Effector memory CD4-positive, alpha-beta T cell (primary cell): ENCODE data around the gene IFT57.

ENCODE experiments used
- DNase-seq, 3 donors: peaks; one replicate each; pipeline ENCODE4 v3.0.0-alpha.2; 2020
- H3K27ac ChIP-seq: 2 replicates; pipeline ENCODE4 v1.7.0; 2013; ENCODE audit warnings: mild to moderate bottlenecking, low read length, moderate library complexity; ENCODE audit not compliant: insufficient read depth, poor library complexity, severe bottlenecking
- H3K27me3 ChIP-seq: replicated peaks from 2 replicates; pipeline ENCODE4 v1.7.0; 2013; ENCODE audit warnings: mild to moderate bottlenecking, low read length; ENCODE audit not compliant: insufficient read depth, control insufficient read depth, poor library complexity, severe bottlenecking
- H3K36me3 ChIP-seq: 2 replicates; pipeline ENCODE4 v1.7.0; 2013; ENCODE audit warnings: mild to moderate bottlenecking, low read length, moderate library complexity; ENCODE audit not compliant: control insufficient read depth, insufficient read depth
- H3K4me1 ChIP-seq: 2 replicates; pipeline ENCODE4 v1.7.0; 2013; ENCODE audit warnings: low read length, mild to moderate bottlenecking; ENCODE audit not compliant: control insufficient read depth, insufficient read depth, poor library complexity, severe bottlenecking
- H3K4me3 ChIP-seq: 2 replicates; pipeline ENCODE4 v1.7.0; 2013; ENCODE audit warnings: low read length, low read depth, mild to moderate bottlenecking; ENCODE audit not compliant: insufficient read depth, poor library complexity, severe bottlenecking
- H3K9me3 ChIP-seq: 2 replicates; pipeline ENCODE4 v1.7.0; 2013; ENCODE audit warnings: mild to moderate bottlenecking, low read length, moderate library complexity; ENCODE audit not compliant: control insufficient read depth

IFT57 gene

DNA sequence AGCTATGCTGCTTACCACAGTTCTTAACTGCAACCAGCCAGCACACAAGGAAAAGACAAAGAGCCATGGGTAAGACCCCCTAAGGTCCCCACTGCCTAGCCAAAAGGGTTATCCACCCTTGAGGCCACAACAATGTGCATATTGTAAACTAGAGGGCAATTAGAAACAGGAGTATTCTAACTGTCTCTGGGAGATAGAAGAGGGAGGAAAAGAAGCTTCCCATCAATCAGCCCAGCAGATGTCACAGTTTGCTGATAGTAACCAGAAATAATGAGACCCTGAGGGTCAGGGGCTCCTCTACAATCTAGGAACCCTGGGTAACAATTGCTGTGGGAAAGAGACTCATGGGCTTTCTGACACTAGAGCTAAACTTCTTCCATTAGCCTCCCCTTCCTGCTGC, 20.6 kb upstream of the IFT57 start:
- H3K4me3 ChIP-seq = no peak overlapping the region
- H3K27me3 ChIP-seq = no peaks in the 10 kb centered on the region
- H3K27ac ChIP-seq = no peak overlapping the region
- no peaks in the 10 kb centered on the region for H3K9me3 ChIP-seq
- no peaks in the 10 kb centered on the region for H3K36me3 ChIP-seq
- H3K4me1 ChIP-seq = no peaks in the 10 kb centered on the region
- DNase-seq = no peak

DNA sequence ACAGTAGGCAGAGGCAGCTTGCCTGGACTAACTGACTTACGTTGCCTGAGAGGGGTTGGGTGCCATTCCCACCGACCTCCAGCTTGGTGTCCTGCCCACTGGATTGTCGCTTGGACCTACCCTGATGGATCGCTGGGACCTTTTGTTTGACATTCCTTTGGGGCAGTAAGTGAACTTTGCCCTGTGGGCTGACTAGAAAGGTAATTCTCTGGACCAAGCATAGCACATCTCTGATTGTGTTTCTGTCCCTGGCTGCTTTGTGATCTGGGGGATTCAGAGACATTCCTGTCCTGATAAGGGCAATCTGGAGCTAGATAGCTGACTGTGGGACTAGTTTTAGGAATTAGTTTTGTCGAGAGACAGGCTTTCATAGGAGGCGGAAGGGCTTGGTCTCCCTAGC, 19.5 kb upstream of the IFT57 start:
- H3K27me3 ChIP-seq = no peaks in the 10 kb centered on the region
- H3K9me3 ChIP-seq = no peaks in the 10 kb centered on the region
- no peak overlapping the region for H3K27ac ChIP-seq
- H3K4me1 ChIP-seq = no peaks in the 10 kb centered on the region
- no peak overlapping the region for H3K4me3 ChIP-seq
- DNase-seq = no peak
- no peaks in the 10 kb centered on the region for H3K36me3 ChIP-seq

GRCh38 chr3:108241146-108241545, 18.9 kb upstream of the IFT57 start:
- Histone ChIP-seq H3K4me1 (no peaks in the 10 kb centered on the region), H3K36me3 (no peaks in the 10 kb centered on the region), H3K27ac (no peak overlapping the region), H3K27me3 (no peaks in the 10 kb centered on the region), H3K4me3 (no peak overlapping the region), H3K9me3 (no peaks in the 10 kb centered on the region)
- no peak for DNase-seq

- no peaks in the 10 kb centered on the region for H3K36me3 ChIP-seq
- H3K4me3 ChIP-seq = no peak overlapping the region
- no peaks in the 10 kb centered on the region for H3K27me3 ChIP-seq
- H3K27ac ChIP-seq = no peak overlapping the region
- H3K9me3 ChIP-seq = no peaks in the 10 kb centered on the region
- DNase-seq = no peak
- no peaks in the 10 kb centered on the region for H3K4me1 ChIP-seq
Measured at GRCh38 chr3:108239082-108239481, 16.9 kb upstream of the IFT57 start.

DNA sequence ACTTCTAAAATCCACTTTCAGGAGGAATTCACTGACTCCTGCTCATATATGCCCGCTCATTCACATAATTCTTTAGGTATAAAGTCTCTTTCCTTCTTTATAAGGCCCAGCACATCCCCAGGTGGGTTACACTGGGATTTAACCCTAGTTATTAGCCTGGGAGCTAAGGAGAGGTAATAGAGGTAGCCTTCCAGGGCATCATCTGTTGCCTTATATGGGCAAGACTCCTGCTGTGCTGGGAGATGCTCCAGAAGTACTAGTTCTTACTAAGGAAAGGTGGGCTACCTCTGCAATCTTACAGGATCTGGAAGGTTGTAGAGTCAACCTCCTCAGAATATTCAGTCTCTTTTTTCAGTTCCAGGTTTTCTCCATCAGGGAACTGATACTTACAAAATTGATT, 13.1 kb upstream of the IFT57 start:
- H3K27me3 ChIP-seq = no peaks in the 10 kb centered on the region
- no peaks in the 10 kb centered on the region for H3K4me1 ChIP-seq
- H3K36me3 ChIP-seq = no peaks in the 10 kb centered on the region
- H3K4me3 ChIP-seq = no peak overlapping the region
- no peak for DNase-seq
- H3K27ac ChIP-seq = no peak overlapping the region
- no peaks in the 10 kb centered on the region for H3K9me3 ChIP-seq

GRCh38 chr3:108234387-108234957, 12.2 kb upstream of the IFT57 start:
- no peaks in the 10 kb centered on the region for H3K4me1 ChIP-seq
- no peaks in the 10 kb centered on the region for H3K27me3 ChIP-seq
- H3K9me3 ChIP-seq = no peaks in the 10 kb centered on the region
- DNase-seq = no peak
- H3K36me3 ChIP-seq = no peaks in the 10 kb centered on the region
- H3K27ac ChIP-seq = no peak overlapping the region
- no peak overlapping the region for H3K4me3 ChIP-seq

- no peaks in the 10 kb centered on the region for H3K36me3 ChIP-seq
- H3K27ac ChIP-seq = no peak overlapping the region
- H3K9me3 ChIP-seq = no peaks in the 10 kb centered on the region
- H3K4me1 ChIP-seq = peaks cover 9% of the 10 kb centered on the region
- H3K27me3 ChIP-seq = no peaks in the 10 kb centered on the region
- no peak overlapping the region for H3K4me3 ChIP-seq
- no peak for DNase-seq
Measured at GRCh38 chr3:108228286-108228685, 6.1 kb upstream of the IFT57 start.

- H3K27me3 ChIP-seq = no peaks in the 10 kb centered on the region
- no peak overlapping the region for H3K27ac ChIP-seq
- peaks cover 12% of the 10 kb centered on the region for H3K4me1 ChIP-seq
- no peaks in the 10 kb centered on the region for H3K36me3 ChIP-seq
- H3K9me3 ChIP-seq = no peaks in the 10 kb centered on the region
- DNase-seq = no peak
- no peak overlapping the region for H3K4me3 ChIP-seq
Measured at GRCh38 chr3:108227131-108227530, 4.9 kb upstream of the IFT57 start.

DNA sequence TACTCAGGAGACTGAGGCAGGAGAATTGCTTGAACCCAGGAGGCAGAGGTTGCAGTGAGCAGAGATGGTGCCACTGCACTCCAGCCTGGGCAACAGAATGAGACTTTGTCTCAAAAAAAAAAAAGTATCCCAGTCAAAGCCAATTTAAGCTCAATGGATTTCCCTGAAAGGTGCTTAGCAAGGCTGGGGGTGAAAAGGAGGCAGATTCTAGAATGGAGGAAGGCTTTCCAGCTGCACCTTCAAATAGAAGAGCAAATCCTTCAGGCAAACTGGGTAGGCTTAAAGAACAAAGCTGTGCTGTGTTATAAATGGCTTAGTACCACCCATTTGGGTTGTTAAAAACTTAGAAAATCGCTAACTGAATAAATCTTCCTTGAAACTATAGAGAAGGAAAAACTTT, 3.0 kb upstream of the IFT57 start:
- H3K27me3 ChIP-seq = no peaks in the 10 kb centered on the region
- H3K9me3 ChIP-seq = no peaks in the 10 kb centered on the region
- no peak overlapping the region for H3K4me3 ChIP-seq
- peaks cover 12% of the 10 kb centered on the region for H3K4me1 ChIP-seq
- H3K27ac ChIP-seq = no peak overlapping the region
- no peak for DNase-seq
- no peaks in the 10 kb centered on the region for H3K36me3 ChIP-seq

DNA sequence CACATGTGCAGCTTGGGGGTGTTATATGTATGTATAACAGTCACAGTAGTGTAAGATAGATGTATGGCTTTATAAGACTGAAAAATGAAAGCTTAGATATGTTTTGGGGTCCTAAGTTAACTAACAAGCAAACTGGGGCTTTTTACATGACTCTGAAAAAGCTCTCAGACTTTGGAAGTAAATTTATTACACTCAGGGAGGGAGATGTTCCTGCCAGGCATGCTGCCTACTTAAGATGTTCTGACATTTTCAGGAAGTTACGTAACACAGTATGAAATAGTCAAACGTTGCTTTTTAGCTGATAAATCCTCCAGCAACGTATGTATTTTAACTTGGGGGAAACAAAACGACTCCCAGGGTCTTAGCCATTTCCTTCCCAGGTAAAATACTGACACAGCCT, 1.7 kb upstream of the IFT57 start:
- DNase-seq = no peak

More for the DNA sequence above, 1.7 kb upstream of the IFT57 start:
- Histone ChIP-seq H3K27ac (peak overlapping the region; percentile 91), H3K4me3 (peak overlapping the region; percentile 26), H3K36me3 (no peaks in the 10 kb centered on the region), H3K9me3 (no peaks in the 10 kb centered on the region), H3K27me3 (no peaks in the 10 kb centered on the region), H3K4me1 (peaks cover 19% of the 10 kb centered on the region)
